Stimulated activated CD4-positive, alpha-beta T cell treated with anti-CD3 and anti-CD28 coated beads, Interleukin-1b, Interleukin-23, amount 100 ng/mL, for 1 hour (primary cell): ENCODE measurements around the gene IRX3.

Source experiments
- DNase-seq, 2 donors: peaks; one replicate each; pipeline ENCODE4 v3.0.0-alpha.2; 2020; ENCODE audit warnings: low read depth in 2 of 2

Gene IRX3

DNA sequence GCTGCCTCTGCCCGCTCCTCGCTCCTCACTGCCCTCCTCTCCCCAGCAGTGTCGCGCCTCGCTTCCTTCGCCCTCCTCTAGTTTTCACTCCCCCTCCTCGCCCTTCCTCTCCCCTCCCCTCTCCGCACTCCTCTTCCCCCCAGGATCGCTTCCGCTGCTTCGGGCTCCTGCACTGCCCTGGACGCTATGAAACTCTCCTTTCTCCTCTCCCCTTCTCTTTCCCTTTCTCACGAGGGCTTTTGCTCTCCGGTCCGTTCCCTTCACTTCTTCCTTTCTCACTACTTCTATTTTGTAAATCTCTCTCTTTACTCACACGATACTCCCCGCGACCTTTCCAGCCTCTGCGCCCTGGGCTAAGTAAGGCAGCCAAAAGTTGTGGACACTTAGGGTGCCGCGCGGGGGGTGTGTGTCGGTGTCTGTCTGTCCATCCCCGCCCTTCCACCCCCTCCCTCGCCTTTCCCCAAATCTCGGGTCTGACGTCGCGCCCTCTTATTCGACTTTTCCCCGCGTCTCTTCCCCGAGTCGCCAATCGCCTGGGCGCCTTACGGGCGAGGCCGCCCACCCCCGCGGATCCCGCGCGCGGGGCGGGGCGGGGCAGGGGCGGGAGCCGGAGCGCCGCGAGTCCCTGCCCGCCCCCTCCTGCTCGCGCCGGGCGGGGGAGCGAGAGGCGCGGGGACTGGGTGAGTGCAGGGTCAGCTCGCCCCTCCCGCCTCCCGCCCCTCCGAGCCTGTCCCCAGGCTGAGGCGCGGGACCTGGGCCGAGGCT is at the start of gene IRX3:
Gene IRX3 (minus strand): TSS at position 422 of the 765 bp plus-strand sequence. CDS start 737 bp downstream, outside the sequence.
- no peak for DNase-seq

DNA sequence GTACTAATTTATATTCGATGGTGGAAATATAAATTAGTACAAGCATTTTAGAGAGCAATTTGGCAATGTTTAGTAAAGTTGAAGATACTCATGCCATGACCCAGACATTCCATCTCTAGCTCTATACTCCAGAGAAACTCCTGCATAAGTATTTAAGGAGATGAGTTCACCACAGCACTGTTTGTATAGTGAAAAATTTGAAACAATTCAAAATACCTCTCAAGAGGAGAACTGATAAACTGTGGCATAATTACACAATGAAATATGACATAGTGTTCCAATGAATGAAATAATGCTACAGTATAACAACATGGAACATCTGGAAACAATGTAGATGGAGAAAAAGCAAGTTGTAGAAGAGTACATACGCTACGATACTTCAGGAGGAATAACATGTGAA is 48.6 kb upstream of the IRX3 start:
- no peak for DNase-seq

DNA sequence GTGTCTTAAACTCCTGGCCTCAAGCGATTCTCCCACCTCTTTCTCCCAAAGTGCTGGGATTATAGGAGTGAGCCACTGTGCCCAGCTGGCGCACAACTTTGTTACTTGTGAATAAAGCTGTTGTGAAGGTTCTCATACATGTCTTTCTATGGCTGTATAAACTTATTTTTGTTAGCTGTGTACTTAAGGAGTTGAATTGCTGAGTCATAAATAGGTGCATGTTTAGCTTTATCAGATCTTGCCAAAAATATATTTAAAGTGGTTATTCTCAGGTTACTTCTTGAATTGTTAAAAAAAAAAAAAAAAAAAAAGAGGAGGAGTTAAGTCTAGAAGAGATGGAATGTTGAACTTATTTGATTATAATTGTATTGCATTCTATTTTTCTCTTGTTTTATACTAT is 47.6 kb upstream of the IRX3 start:
- DNase-seq, result no peak

GRCh38 chr16:54331241-54332002 is 44.8 kb upstream of the IRX3 start:
- no peak for DNase-seq

DNA sequence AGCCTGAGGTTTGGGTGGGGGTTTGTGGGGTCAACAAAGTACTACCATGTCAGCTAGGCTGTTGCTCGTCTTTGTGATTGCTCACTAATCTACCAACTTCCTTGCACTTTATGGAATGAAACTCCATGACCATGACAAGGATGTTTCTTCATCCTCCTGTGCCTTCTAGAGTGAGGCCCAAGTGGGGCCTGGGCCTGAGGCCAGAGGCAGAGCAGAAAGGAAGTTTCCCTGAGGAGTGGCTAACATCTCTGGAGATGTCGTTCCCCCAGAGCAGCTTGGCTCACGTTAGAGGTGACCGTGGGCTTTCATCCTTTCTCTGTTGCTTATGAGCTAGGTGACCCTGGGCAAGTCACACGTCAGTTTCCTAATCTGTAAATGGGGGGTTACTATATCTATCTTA is 41.0 kb upstream of the IRX3 start:
- no peak for DNase-seq

GRCh38 chr16:54326266-54326662 is 39.7 kb upstream of the IRX3 start:
- DNase-seq, result no peak

- DNase-seq, result no peak
Observed at GRCh38 chr16:54325616-54326265, 39.2 kb upstream of the IRX3 start.

DNA sequence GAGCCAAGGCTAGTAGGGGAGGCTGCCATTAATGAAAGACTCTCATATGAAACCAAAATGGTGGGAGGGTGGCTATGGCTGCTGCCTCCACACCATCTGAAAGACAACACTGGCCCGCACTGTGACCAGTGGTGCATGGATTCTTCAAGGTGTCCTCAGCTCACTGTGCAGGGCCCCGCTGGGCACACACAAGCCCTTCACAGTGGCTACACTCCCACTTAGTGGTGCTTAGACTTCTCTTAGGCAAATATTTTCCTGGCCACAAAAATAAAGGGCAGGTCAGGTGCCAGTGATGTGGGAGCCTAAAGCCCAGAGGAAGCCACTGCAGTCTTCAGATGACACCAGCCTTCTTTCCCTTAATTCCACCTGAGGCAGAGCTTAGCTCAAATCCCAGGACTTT is 38.1 kb upstream of the IRX3 start:
- DNase-seq, result no peak

DNA sequence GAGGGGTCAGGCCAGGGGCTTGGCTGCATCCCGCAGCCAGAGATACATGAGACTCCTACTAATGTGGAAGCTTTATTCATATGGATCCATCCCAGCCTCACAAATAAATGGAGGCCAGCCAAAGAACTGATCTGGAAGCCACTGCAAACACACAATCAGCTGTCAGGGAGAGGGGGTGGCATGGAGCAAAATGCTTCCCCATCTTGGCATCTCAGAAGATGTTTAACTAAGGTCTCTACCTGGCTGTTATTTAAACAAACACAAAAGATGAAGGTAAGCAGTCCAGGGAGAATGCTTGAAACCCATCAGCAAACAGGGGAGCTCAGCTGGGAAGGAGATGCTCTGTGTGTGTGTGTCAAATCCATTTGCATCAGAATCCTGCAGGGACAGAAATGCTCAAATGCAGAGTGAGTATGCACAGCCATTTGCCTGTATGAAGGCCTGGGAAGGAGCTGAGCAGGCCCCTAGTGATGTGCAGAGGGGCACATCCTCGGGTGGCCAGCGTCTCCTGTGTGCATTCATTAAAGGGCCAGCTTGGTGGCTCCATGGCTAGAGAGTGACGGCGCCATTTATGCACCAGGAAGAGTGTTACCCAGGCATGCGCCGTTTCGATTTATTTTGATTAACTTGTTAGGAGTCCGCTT is 34.2 kb upstream of the IRX3 start:
- DNase-seq, result no peak

GRCh38 chr16:54318941-54319340 is 32.4 kb upstream of the IRX3 start:
- no peak for DNase-seq

DNA sequence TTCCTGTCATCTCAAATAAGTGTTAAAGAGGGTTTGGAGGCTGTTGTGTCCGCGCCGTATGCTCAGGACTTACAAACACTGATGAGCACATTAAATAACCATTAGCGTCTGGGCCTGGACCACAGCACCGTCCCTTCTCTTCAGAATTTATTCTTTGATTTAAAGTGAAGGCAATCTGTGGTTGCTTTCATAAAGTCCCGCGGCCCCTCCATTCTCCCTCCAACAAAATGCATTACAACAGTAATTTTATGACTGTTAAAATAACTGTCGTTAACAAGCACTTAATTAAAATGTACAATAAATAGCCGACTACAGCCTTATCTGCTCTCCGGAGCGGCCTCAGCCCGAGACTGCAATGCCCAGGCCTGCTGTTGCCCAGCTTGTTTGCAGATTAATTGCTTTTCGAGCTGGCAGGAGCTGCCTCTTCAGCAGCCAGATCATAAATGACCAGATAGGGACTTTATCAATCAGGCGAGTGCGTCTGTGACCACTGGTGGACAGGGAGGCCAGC is 30.6 kb upstream of the IRX3 start:
- no peak for DNase-seq

GRCh38 chr16:54316095-54316889 is 29.7 kb upstream of the IRX3 start:
- no peak for DNase-seq

DNA sequence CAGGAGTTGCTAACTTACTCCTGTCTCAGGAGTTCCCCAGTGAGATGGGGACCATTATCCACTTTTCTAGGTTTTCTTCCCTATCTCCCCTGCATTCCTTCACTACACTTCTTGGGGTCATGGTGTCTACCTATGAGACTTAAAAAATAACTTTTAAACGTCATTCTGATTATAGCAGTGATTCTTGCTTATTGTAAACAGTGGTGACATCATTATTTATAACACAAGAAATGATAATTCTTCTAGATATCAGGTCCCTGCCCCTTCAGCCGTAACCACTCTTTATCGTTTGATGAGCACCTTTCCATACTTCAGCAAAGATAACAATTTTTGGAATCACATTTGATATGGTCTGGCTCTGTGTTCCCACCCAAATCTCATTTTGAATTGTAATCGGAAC is 27.2 kb upstream of the IRX3 start:
- DNase-seq, result no peak

DNA sequence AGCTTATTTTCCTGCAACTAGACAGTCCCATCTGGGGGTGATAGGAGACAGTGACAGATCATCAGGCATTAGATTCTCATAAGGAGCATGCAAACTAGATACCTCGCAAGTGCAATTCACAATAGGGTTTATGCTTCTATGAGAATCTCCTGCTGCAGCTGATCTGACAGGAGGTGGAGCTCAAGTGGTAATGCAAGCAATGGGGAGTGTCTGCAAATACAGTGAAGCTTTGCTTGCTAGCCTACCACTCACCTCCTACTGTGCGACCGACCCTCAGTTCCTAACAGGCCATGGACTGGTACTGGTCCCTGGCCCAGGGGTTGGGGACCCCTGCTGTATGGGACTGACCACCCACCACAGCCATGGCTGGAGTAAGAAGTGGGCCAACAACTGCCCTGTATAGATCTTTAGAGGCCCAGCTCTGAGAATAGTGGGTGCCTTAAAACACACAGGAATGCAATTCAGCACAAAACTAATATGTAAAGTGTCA is 26.0 kb upstream of the IRX3 start:
- no peak for DNase-seq

DNA sequence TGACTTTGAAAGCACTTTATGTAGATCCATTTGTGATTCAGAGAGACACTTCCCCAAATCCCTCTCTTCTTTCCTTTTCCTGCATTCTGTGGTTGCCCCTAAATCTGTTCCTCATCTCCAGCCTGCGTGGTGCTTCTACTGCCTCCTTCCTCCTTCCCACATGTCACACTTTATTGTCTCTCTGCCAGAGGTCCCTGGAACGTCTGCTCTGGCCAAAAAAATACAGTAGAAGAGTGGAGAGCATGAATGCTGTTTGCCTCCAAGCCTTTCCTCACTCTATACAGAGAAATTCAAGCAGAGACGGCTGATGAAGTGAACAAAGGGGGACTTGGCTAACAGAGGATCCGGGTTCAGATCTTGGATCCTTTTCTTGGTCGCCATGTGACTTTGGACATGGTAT is 22.8 kb upstream of the IRX3 start:
- no peak for DNase-seq

DNA sequence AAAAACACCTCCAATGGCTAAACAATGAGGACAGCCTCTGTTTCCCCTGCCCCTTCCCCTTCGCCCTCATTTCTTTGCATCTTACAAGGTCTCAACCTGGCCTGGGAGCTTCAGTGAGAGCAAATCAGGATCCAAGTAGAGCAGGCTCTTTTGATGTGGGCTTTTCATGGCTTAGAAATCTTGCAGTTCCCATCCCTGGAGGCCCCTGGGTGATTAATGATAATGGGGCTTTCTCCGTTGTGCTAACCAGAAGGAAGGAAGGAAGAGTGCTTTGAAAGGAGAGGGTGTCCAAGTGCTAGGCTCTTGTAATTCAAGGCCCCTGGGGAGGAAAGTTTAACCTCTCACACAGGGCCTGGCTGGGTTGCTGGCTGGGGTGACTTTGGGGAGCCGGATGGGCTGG is 18.5 kb upstream of the IRX3 start:
- no peak for DNase-seq

DNA sequence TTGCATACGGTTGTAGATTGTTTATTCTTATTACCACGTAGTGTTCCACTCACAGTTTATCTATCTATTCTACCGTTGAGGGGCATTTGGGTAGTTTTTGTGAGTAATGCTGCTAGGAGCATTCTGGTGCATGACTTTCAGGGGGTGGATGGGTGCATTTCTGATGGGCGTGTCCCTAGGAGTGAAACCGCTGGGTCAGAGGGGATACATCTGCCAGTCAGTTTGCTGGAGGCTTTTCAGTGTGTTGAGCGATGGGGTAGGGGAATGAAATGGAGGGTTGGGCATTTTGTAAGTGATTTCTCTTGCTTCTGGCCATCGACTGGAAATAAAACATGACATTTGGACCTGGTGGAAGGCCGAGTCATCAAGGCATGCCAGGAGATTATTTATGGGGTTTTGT is 17.0 kb upstream of the IRX3 start:
- no peak for DNase-seq

DNA sequence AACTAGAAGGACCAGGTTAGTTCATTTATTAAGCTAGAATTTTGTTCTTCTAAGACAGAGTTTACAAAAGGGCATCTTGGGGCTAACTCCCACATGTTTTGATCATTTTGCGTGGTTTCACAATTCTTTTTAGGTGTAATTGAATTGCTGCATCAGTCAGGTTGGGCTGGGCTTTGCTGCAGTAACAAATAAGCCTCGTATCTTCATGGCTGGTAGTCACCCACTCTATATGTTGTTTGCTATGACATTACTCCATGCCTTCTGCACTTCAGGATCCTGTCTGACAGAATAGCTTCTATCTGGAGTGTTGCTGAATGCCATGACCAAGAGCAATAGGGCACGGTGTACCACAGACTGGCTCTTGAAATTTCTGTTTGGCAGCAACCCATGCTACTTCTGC is 10.6 kb upstream of the IRX3 start:
- DNase-seq, result no peak

- no peak for DNase-seq
Observed at GRCh38 chr16:54296543-54296942, 10.0 kb upstream of the IRX3 start.

- DNase-seq, result no peak
Observed at GRCh38 chr16:54291656-54292487, 5.3 kb upstream of the IRX3 start.
